HG03460 (cell line): ENCODE data around the gene YWHAE.
"Not testable (repeated sequence)": the region's sequence is repeated elsewhere in the genome, so short reads cannot be mapped to it uniquely, and the experiment has no call there.

Experiments used
- ATAC-seq: cut with Tn5 transposase; IDR thresholded peaks from one replicate; pipeline ENCODE4 v1.9.1; 2021; ENCODE audit not compliant: unreplicated experiment

The YWHAE gene

GRCh38 chr17:1399679-1400512 lies at the start of gene YWHAE:
Gene YWHAE (minus strand): TSS chr17:1400222. CDS start chr17:1400110, 112 bp downstream.
- ATAC-seq, result peak; percentile 89

GRCh38 chr17:1449412-1449967 lies 49.5 kb upstream of the YWHAE start:
- no peak for ATAC-seq

DNA sequence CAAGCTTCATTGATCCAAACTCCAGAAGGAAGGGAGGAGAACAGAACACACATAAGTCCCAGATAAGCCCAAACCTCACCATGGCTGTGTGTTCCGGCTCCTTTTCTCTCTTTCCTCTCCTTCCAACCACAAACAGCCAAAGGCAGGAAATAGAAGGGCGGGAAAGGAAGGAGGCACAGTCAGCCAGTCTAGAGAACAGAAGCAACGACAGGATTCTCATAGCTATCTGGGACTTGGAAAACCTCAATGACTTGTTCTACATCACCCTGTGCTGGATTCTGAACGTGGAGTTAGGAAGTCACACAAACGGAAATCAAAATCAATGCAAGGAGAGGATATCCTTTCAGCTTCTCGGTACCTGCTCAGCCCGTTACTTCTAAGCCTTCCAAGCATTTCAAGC lies 47.0 kb upstream of the YWHAE start:
- no peak for ATAC-seq

GRCh38 chr17:1446201-1446600 lies 46.2 kb upstream of the YWHAE start:
- no peak for ATAC-seq

GRCh38 chr17:1445695-1446094 lies 45.7 kb upstream of the YWHAE start:
- not testable (repeated sequence) for ATAC-seq

DNA sequence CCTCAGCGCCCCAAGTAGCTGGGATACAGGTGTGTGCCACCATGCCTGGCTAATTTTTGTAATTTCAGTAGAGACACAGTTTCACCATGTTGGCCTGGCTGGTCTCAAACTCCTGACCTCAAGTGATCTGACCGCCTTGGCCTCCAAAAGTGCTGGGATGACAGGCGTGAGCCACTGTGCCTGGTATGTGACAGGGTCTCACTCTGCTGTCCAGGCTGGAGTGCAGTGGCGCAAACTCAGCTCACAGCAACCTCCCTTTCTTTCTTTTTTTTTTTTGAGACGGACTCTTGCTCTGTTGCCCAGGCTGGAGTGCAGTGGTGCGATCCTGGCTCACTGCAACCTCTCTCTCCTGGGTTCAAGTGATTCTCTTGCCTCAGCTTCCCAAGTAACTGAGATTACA lies 42.7 kb upstream of the YWHAE start:
- not testable (repeated sequence) for ATAC-seq

DNA sequence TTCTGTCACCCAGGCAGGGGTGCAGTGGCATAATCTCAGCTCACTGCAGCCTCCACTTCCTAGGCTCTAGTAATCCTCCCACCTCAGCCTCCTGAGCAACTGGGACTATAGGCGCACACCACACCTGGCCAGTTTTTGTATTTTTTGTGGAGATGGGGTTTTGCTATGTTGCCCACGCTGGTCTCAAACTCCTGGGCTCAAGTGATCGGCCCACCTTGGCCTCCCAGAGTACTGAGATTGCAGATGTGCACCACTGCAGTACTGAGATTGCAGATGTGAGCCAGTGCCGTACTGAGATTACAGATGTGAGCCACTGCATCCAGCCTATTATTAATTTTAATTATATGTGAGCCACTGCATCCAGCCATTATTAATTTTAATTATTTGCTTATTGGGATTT lies 42.2 kb upstream of the YWHAE start:
- ATAC-seq, result no peak

DNA sequence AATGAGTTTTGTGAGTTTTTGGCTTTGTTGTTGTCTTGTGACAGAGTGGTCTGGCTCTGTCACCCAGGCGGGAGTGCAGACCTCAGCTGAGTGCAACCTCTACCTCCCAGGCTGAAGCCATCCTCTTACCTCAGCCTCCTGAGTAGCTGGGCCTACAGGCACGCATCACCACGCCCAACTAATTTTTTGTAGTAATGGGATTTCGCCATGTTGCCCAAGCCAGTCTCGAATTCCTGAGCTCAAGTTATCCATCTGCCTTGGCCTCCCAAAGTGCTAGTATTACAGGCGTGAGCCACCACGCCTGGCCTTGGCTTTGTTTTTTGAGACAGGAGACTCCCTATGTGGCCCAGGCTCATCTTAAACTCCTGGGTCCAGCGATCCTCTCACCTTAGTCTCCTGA lies 40.9 kb upstream of the YWHAE start:
- ATAC-seq, result no peak

DNA sequence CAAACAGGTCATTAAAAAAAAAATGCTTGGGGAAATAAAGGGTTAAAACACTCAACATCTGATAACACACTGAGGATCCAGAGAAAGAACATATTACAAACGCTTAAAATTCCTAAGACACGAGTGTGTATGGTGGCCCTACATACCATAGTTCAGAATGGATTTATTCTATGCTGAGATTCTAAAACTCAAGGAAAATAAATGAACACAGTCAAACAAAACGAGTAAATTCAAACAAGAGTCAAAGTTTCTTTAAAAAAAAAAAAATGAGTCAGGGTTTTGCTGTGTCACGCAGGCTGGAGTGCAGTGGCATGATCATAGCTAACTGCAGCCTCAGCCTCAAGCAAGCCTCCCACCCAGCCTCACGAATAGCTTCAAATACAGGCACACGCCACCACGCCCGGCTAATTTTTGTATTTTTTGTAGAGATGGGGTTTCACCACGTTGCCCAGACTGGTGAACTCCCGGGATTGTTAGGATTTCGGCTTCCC lies 38.6 kb upstream of the YWHAE start:
- no peak for ATAC-seq

DNA sequence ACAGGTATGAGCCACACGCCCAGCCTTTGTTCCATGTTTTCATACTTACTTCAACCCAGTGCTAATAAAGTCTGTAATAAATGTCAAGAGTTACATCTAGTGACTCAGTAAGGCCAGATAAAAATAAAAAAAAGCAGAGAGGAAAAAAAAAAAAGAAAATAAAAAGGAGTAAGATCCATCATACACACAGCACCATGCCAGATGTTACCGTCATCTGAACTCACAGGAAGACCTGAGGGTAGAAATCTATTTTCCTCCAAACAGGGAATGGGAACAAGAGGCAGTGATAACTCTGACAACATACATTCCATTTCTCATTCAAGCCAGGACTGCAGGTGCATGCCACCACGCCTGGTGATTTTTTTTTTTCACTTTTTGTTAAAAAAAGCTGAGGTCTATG lies 35.3 kb upstream of the YWHAE start:
- ATAC-seq, result no peak

DNA sequence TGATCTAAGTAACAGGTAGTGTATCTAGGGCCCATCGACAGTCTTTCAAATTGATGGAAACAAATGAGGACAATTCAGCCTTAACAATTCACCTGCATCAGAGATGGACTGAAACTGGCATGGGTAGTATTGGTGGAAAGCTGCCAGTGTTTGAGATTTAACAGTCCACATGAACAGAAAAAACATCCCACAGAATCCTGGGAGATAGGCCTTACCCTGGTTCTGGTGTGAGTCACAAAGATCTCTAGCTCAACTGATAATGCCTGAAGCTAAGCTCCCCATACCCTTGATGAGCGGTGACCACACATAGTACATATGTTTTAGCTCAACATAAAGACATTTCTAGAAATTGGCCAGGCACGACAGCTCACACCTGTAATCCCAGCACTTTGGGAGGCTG lies 34.1 kb upstream of the YWHAE start:
- no peak for ATAC-seq

DNA sequence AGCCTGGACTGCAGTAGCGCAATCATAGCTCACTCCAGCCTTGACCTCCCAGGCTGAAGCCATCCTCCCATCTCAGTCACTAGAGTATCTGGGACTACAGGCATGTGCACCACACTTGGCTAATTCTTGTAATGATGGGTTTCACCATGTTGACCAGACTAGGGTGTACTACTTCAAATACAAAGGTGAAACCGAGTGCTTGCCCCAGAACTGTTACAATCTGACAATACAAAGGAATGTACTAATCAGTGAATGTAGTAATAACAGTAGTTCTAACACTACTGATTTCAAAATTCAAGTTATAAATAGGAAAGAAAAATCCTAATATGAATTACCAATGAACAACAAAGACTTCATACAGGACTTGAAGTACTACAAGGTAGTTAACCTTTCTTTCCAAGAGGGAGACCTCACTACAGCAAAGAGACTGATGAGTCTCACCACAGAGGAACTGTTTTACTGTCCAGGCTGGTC lies 31.6 kb upstream of the YWHAE start:
- ATAC-seq, result no peak

- no peak for ATAC-seq
These were observed 23.6 kb upstream of the YWHAE start for GRCh38 chr17:1423456-1424135.

GRCh38 chr17:1422885-1423284 lies 22.9 kb upstream of the YWHAE start:
- ATAC-seq, result no peak

- ATAC-seq, result no peak
These were observed 21.4 kb upstream of the YWHAE start for GRCh38 chr17:1421470-1421869.

DNA sequence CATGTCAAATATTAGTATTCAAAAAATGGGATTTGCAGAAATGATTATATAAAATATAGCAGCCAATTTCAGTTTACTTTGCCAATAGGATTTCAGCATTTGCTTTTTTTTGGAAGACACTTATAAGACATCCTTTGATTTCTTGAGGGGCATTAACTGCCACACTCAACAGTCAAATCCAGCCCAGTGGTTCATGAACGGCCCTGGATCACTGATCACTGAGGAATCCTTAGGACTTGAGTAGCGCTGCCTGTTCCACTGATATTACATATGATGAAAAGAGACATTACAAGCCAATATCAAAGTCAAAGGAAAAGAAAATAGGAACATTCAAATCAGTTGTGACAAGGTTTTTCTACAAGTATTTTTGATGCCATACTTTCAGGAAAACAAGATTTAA lies 21.0 kb upstream of the YWHAE start:
- no peak for ATAC-seq

DNA sequence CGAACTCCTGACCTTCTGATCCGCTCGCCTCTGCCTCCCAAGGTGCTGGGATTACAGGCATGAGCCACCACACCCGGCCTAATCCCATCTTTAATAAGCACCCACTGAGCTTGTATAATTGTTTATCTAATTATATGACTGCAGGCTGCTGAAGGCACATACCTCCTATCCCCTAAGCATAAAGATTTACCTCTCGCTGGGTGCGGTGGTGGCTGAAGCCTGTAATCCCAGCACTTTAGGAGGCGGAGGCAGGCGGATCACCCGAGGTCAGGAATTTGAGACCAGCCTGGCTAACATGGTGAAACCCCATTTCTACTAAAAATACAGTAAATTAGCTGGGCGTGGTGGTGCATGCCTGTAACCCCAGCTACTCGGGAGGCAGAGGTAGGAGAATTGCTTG lies 20.1 kb upstream of the YWHAE start:
- no peak for ATAC-seq

DNA sequence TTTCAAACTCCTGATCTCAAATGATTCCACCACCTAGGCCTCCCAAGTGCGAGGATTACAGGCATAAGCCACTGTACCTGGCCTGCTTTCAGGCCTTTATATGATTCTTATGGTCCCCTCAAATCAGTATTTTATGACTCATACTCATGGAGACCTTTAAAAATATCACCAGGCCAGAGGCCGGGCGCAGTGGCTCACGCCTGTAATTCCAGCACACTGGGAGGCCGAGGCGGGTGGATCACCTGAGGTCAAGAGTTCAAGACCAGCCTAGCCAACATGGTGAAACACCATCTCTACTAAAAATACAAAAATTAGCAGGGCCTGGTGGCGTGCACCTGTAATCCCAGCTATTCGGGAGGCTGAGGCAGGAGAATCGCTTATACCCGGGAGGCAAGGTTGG lies 18.5 kb upstream of the YWHAE start:
- ATAC-seq, result not testable (repeated sequence)

DNA sequence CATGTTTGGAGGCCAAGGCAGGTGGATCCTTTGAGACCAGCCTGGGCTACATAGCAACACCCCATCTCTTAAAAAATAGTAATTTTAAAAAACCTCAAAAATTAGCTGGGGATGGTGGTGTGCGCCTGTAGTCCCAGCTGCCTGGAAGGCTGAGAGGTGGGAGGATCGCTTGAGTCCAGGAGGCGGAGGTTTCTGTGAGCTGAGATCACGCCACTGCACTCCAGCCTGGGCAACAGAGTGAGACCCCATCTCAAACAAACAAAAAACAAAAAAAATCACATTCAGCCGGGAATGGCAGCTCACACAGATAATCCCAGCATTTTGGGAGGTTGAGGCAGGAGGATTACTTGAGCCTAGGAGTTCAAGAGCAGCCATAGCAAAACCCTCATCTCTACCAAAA lies 16.4 kb upstream of the YWHAE start:
- ATAC-seq, result no peak

DNA sequence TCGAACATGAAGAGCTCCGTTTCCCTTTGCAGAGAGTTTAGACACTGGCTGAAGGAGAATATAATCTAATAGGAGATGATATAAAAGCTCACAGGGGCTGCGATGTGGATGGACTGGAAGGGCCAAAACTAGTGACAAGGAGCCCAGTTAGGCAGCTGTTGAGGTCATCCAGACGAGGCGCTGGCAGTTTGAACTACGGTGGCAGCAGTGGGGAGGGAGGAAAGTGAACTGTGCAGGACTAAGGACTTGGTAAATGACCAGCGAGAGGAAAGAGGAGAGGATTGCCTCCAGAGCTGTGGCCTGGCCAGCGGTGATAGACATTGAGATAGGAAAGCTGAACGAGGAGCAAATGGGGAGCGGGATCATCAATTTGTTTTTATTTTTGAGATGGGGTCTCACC lies 14.6 kb upstream of the YWHAE start:
- ATAC-seq, result no peak

GRCh38 chr17:1414001-1414574 lies 14.1 kb upstream of the YWHAE start:
- no peak for ATAC-seq
